Endodermal cell (in vitro differentiated cells): ENCODE measurements around the gene MAST3. TPM values are rescaled to one million over a fixed set of nuclear protein-coding genes. Genes with fewer than 3 reads are reported as not detected.

Experiments used
- DNase-seq: peaks from one replicate; pipeline ENCODE4 v3.0.0-alpha.2; 2017
- H3K27ac ChIP-seq: 2 replicates; pipeline ENCODE4 v1.5.1; 2013; ENCODE audit warnings: mild to moderate bottlenecking, low read depth, low read length, moderate library complexity
- H3K27me3 ChIP-seq: 2 replicates; pipeline ENCODE4 v1.6.1; 2013; ENCODE audit warnings: mild to moderate bottlenecking, low read length, moderate library complexity; ENCODE audit not compliant: insufficient read depth, control insufficient read depth, poor library complexity, severe bottlenecking
- H3K36me3 ChIP-seq: 2 replicates; pipeline ENCODE4 v1.7.0; 2013; ENCODE audit warnings: mild to moderate bottlenecking, low read length, moderate library complexity; ENCODE audit not compliant: control insufficient read depth, insufficient read depth
- H3K4me1 ChIP-seq: one replicate; pipeline ENCODE4 v1.7.0; 2013; ENCODE audit warnings: low read length; ENCODE audit not compliant: control insufficient read depth, insufficient read depth
- H3K4me3 ChIP-seq: 2 replicates; pipeline ENCODE4 v1.5.1; 2013; ENCODE audit warnings: mild to moderate bottlenecking, low read length, moderate library complexity
- H3K9ac ChIP-seq: 2 replicates; pipeline ENCODE4 v1.6.1; 2013; ENCODE audit warnings: mild to moderate bottlenecking, low read length, moderate library complexity; ENCODE audit not compliant: poor library complexity, severe bottlenecking; ENCODE audit errors: extremely low read depth
- H3K9me3 ChIP-seq: 2 replicates; pipeline ENCODE4 v1.6.1; 2013; ENCODE audit warnings: mild to moderate bottlenecking, low read length, moderate library complexity; ENCODE audit not compliant: control insufficient read depth
- H3K27ac Mint-ChIP-seq: 2 replicates; pipeline ENCODE4 v1.8.0; 2020; ENCODE audit warnings: mixed read lengths
- H3K27me3 Mint-ChIP-seq: 2 replicates; pipeline ENCODE4 v1.8.0; 2021; ENCODE audit warnings: mild to moderate bottlenecking, mixed read lengths; ENCODE audit not compliant: insufficient read depth
- H3K36me3 Mint-ChIP-seq: 2 replicates; pipeline ENCODE4 v1.8.0; 2020; ENCODE audit warnings: low read depth, mixed read lengths
- H3K4me1 Mint-ChIP-seq: 2 replicates; pipeline ENCODE4 v1.8.0; 2020; ENCODE audit warnings: mixed read lengths
- H3K4me3 Mint-ChIP-seq: 2 replicates; pipeline ENCODE4 v1.8.0; 2020; ENCODE audit warnings: mild to moderate bottlenecking, moderate library complexity, mixed read lengths
- H3K9me3 Mint-ChIP-seq: 2 replicates; pipeline ENCODE4 v1.8.0; 2020; ENCODE audit warnings: mild to moderate bottlenecking, mixed read lengths
- CTCF ChIP-seq: fragments of 200-600 bp; sonication (generic); conservative IDR thresholded peaks from 2 replicates; pipeline ENCODE4 v1.5.0; 2021; ENCODE audit warnings: antibody characterized with exemption, mild to moderate bottlenecking
- WGBS, 2 experiments: methylation state at CpG; one replicate each; pipeline versions ENCODE4 v1.1.5 to v1.1.7; 2013; ENCODE audit warnings: missing lambda C conversion rate in 2 of 2, mixed read lengths in 1 of 2; ENCODE audit not compliant: insufficient coverage in 1 of 2, insufficient read length in 1 of 2; 5-methylcytosine and 5-hydroxymethylcytosine counted together
- total RNA-seq, 2 donors: library from RNA; stranded (reverse); fragmentation: NEBNext Ultra II Directional in 1 of 2; extraction: Animal tissue kit (Norgen Biotek cat#: 25700) in 1 of 2; gene quantifications; 2 replicates in 1 of 2; 3 replicates in 1 of 2; pipeline ENCODE4 v1.2.1, GENCODE V29; 2021

Gene MAST3
- total RNA-seq, 2 donors from 2014 or later, result 13.0 to 15.1 TPM

DNA sequence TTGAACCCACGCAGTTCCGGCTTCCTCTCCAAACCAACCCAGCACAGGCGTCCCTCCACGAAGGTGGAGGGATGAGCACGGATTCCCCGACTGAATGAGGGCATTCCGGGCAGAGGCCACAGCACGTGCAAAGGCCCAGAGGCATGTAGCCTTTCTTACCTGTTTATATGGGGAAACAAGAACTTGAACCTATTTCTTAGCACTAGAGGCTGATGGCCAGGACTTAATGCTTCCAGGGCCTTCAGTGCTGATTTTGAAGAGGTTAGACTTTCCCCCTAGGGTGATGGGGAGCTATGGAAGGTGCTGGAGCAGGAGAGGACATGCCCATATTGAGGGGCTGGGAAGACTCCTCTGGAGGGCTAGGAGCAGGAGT is 2.0 kb downstream of the MAST3 start:
- Mint-ChIP-seq H3K36me3 (no peaks in the 10 kb centered on the region), H3K9me3 (no peaks in the 10 kb centered on the region), H3K27ac (no peak overlapping the region), H3K27me3 (peaks cover 20% of the 10 kb centered on the region), H3K4me3 (no peak overlapping the region), H3K4me1 (peaks cover 9% of the 10 kb centered on the region)
- Histone ChIP-seq H3K36me3 (no peaks in the 10 kb centered on the region), H3K27me3 (peaks cover 19% of the 10 kb centered on the region), H3K4me1 (peaks cover 6% of the 10 kb centered on the region), H3K4me3 (no peak overlapping the region), H3K9ac (no peak overlapping the region), H3K27ac (no peak overlapping the region), H3K9me3 (no peaks in the 10 kb centered on the region)
- 85 to 95% methylated on average over 6 to 8 of the region's 8 CpGs for WGBS, 2 experiments
- no peak for DNase-seq
- no peak for TF ChIP-seq CTCF

DNA sequence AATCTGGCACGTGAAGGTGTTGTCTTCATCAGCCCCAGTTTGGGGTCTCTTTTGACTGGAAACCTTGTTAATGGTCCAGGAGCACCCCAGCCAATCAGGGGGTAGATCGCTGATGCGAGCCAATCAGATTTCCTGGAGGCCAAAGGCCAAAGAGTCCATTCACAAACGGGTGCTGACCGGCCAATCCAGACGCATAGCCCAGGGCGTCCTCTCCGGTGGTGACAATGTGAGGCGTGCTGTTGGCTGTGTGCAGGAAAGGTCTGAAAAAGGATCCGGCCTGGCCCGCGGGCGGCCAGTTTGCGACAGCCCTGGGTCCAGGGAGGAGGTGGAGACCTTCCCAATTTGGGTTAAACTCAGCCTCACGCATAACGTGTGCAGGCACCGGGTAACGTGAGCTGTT is 3.1 kb downstream of the MAST3 start:
- Mint-ChIP-seq H3K27me3 (peaks cover 20% of the 10 kb centered on the region), H3K27ac (no peak overlapping the region), H3K4me3 (no peak overlapping the region), H3K9me3 (no peaks in the 10 kb centered on the region), H3K4me1 (peaks cover 11% of the 10 kb centered on the region), H3K36me3 (no peaks in the 10 kb centered on the region)
- peak; percentile 92 for DNase-seq
- Histone ChIP-seq H3K36me3 (no peaks in the 10 kb centered on the region), H3K9me3 (no peaks in the 10 kb centered on the region), H3K27ac (no peak overlapping the region), H3K4me3 (no peak overlapping the region), H3K4me1 (peaks cover 6% of the 10 kb centered on the region), H3K9ac (no peak overlapping the region), H3K27me3 (peaks cover 19% of the 10 kb centered on the region)
- 49 to 53% methylated on average over 5 to 18 of the region's 18 CpGs for WGBS, 2 experiments
- TF ChIP-seq CTCF, result no peak

DNA sequence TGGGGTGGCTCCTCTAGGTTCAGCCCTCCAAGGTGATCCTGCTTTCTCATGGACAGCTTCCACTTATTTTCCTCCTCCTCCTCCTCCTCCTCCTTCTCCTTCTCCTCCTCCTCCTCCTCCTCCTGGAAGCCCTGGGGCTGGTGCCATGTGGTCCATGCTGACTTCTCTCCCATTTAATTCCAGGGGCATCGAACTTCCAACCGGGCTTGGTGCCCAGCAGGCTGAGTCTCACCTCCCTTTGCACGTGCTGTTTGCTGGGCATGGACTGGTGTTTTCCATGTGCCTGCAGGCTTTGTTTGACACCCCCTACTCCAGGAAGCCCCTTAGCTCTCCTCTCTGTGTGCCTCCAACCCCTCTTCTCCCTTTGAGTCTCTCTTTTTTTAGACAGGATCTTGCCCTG is 3.7 kb downstream of the MAST3 start:
- Mint-ChIP-seq H3K27me3 (peaks cover 20% of the 10 kb centered on the region), H3K9me3 (no peaks in the 10 kb centered on the region), H3K36me3 (no peaks in the 10 kb centered on the region), H3K27ac (no peak overlapping the region), H3K4me1 (peaks cover 11% of the 10 kb centered on the region), H3K4me3 (no peak overlapping the region)
- Histone ChIP-seq H3K9me3 (no peaks in the 10 kb centered on the region), H3K27ac (no peak overlapping the region), H3K36me3 (no peaks in the 10 kb centered on the region), H3K27me3 (peaks cover 19% of the 10 kb centered on the region), H3K9ac (no peak overlapping the region), H3K4me1 (peaks cover 6% of the 10 kb centered on the region), H3K4me3 (no peak overlapping the region)
- DNase-seq, result no peak
- 92 to 93% methylated on average over 3 of the region's 3 CpGs for WGBS, 2 experiments
- TF ChIP-seq CTCF, result no peak
